KOPT-K1 (cell line): ENCODE data around the gene XYLT2.

Source experiments
- H3K27ac ChIP-seq: fragments of 200-600 bp; sonication (generic); 2 replicates; pipeline ENCODE4 v1.5.1; 2016; ENCODE audit warnings: antibody characterized with exemption, mild to moderate bottlenecking, low read depth, low read length; ENCODE audit not compliant: poor library complexity, severe bottlenecking
- H3K36me3 ChIP-seq: fragments of 200-600 bp; sonication (generic); 2 replicates; pipeline ENCODE4 v1.5.1; 2017; ENCODE audit warnings: antibody characterized with exemption, mild to moderate bottlenecking, low read length, moderate library complexity; ENCODE audit not compliant: insufficient read depth
- H3K9me3 ChIP-seq: fragments of 200-600 bp; sonication (generic); 2 replicates; pipeline ENCODE4 v1.5.1; 2017; ENCODE audit warnings: antibody characterized with exemption, low read length, mild to moderate bottlenecking; ENCODE audit not compliant: insufficient read depth, poor library complexity, severe bottlenecking

The XYLT2 gene

GRCh38 chr17:50375858-50376538 is 30.1 kb downstream of the XYLT2 start:
- no peak overlapping the region for H3K27ac ChIP-seq
- no peaks in the 10 kb centered on the region for H3K9me3 ChIP-seq
- peaks cover 70% of the 10 kb centered on the region for H3K36me3 ChIP-seq

DNA sequence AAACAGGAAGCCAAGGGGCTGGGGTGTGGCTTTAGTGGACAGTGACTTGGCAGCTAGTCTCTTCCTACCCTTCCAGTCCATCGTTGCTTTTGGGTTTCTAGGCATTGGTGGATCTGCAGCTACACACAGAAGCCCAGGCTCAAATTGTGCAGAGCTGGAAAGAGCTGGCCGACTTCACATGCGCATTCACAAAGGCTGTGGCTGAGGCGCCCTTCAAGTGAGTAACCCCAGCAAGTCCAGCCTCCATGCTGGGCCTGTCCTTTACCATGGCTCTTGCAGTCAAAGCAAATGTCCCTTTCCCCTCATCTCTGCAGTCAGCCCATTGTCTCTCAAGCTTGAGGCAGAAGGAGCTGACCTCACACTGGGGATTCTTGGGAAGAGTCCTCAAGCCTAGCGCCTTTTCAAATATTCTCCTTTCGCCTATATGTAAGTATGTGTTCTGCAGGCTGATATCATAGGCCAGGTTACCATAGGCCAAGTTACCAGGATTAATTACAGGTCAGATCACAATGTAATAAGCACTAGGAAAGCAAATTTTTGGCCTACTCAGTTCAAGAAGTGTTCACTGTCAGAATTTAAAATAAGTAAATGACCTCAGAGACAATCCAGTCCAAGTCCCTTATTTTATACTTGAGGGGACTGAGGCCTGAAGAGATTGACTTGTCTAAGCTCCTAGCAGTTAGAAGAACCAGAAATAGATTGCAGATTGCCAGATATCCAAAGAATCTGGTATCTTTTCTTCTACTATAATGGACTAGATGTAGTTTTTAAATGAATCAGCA is 33.6 kb downstream of the XYLT2 start:
- Histone ChIP-seq H3K9me3 (no peaks in the 10 kb centered on the region), H3K27ac (no peak overlapping the region), H3K36me3 (peaks cover 97% of the 10 kb centered on the region)

DNA sequence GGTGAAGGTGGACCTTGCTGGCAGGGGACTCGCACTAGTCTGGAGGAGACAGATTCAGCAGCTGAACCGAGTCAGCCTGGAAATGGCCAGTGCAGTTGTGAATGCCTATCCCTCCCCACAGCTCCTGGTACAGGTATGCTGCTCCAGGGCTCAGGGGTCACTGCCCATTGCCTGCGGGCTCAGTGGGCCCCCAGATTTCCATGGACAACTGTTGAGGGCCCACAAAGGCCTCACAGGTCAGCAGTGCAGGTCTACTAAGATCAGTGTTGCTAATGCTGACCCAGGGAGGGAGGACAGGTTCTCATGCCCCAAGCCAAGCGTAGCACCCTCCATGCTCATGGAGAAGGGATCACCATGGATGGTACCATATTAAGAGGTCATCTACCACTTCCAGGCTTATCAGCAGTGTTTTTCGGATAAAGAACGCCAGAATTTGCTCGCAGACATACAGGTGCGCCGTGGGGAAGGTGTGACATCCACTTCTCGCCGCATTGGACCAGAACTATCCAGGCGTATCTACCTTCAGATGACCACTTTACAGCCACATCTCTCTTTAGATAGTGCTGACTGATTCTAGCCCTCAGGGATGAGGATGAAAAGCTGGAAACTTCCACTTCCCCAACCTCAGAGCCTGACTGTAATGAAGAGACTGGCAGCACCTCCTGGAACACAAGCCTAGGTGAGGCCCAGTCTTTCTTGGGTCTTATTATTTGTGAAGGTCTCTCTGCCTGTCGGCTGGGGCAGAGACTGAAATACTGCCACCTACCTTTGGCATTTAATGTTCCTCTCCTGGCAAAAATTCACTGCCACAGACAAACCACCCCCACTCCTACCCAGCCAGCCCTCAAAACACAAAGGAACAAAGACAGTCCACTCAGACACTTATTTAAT is 34.7 kb downstream of the XYLT2 start:
- H3K36me3 ChIP-seq = peaks cover 100% of the 10 kb centered on the region
- H3K9me3 ChIP-seq = no peaks in the 10 kb centered on the region
- no peak overlapping the region for H3K27ac ChIP-seq

DNA sequence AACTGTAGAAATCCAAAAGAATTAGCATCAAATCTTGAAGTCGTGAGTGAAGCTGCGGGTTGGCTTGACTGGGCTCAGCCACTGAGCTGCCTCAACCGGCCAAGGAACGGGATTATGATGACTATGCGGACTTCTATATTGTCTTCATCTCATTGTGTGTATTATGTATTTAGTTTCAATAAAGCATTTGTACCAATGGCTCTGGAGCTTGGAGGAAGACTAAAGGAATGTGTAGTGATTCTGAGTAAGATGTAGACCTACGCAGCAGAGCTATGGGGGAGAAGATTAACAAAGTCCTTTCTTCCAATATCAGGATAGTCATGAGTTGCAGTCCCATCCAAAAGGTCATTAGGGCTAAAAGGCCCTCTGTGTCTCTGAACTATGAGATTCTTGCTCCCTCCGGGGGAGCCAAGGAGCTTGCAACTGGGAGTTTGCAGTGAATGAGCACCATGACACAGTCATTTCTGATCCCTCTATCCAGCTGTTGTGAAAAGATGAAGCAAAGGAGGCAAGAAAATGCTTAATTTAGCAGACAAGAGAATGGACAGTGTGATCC is 35.4 kb downstream of the XYLT2 start:
- H3K9me3 ChIP-seq = no peaks in the 10 kb centered on the region
- H3K36me3 ChIP-seq = peaks cover 100% of the 10 kb centered on the region
- no peak overlapping the region for H3K27ac ChIP-seq

GRCh38 chr17:50381920-50382319 is 36.0 kb downstream of the XYLT2 start:
- Histone ChIP-seq H3K27ac (no peak overlapping the region), H3K9me3 (no peaks in the 10 kb centered on the region), H3K36me3 (peaks cover 100% of the 10 kb centered on the region)

DNA sequence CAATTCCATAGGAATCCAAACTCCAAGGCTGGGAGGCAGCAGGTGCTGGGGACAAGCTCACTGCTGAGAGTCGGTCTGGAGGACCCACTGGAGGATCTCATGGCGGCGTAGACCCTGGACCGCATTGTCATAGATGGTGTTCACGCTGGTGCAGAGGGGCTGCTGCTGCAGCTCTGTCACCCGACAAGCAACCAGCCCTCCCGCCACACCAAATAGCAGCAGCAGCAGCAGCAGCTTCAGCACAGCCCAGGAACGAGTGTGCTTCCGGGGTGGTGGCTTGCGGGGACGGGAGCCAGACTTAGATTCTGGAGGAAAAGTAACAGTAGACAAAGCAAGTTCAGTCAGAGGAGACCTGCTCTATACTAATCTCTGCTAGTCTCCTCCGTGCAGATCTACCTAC is 37.0 kb downstream of the XYLT2 start:
- Histone ChIP-seq H3K9me3 (no peaks in the 10 kb centered on the region), H3K27ac (no peak overlapping the region), H3K36me3 (peaks cover 100% of the 10 kb centered on the region)

GRCh38 chr17:50386510-50386909 is 40.6 kb downstream of the XYLT2 start:
- H3K36me3 ChIP-seq = peaks cover 100% of the 10 kb centered on the region
- H3K27ac ChIP-seq = no peak overlapping the region
- no peaks in the 10 kb centered on the region for H3K9me3 ChIP-seq

- Histone ChIP-seq H3K36me3 (peaks cover 100% of the 10 kb centered on the region), H3K27ac (no peak overlapping the region), H3K9me3 (no peaks in the 10 kb centered on the region)
Measured at GRCh38 chr17:50388728-50389127, 42.8 kb downstream of the XYLT2 start.

DNA sequence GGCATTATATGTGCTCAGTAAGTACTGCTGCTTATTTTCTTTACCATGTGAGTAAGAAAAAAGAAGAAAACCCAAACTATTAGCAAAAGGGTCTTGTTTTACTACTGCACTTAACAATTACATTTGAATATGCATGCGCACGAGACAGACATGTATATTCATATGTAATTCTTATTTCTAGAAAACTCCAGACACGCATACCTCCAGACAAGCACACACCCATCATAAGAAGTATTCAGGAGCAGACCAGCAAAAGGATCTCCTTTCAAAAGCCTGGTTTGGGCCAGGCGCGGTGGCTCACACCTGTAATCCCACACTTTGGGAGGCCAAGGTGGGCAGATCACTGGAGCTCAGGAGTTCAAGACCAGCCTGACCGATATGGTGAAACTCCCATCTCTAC is 43.6 kb downstream of the XYLT2 start:
- H3K9me3 ChIP-seq = no peaks in the 10 kb centered on the region
- H3K27ac ChIP-seq = no peak overlapping the region
- peaks cover 100% of the 10 kb centered on the region for H3K36me3 ChIP-seq

- H3K36me3 ChIP-seq = peaks cover 80% of the 10 kb centered on the region
- H3K27ac ChIP-seq = no peak overlapping the region
Measured at GRCh38 chr17:50392621-50393020, 46.7 kb downstream of the XYLT2 start.

GRCh38 chr17:50393700-50394099 is 47.8 kb downstream of the XYLT2 start:
- Histone ChIP-seq H3K27ac (no peak overlapping the region), H3K9me3 (no peaks in the 10 kb centered on the region), H3K36me3 (peaks cover 69% of the 10 kb centered on the region)

More at GRCh38 chr17:50392621-50393020, 46.7 kb downstream of the XYLT2 start:
- no peaks in the 10 kb centered on the region for H3K9me3 ChIP-seq

- peaks cover 59% of the 10 kb centered on the region for H3K36me3 ChIP-seq
- H3K9me3 ChIP-seq = no peaks in the 10 kb centered on the region
- H3K27ac ChIP-seq = no peak overlapping the region
Measured at GRCh38 chr17:50394711-50395110, 48.8 kb downstream of the XYLT2 start.

GRCh38 chr17:50396261-50397110 is 50.6 kb downstream of the XYLT2 start:
- peak overlapping the region; percentile 75 for H3K27ac ChIP-seq
- H3K36me3 ChIP-seq = peaks cover 41% of the 10 kb centered on the region
- H3K9me3 ChIP-seq = no peaks in the 10 kb centered on the region
